OCI-LY3 (cell line): ENCODE measurements around the gene MRPL33.

Experiments used
- H2AFZ ChIP-seq: fragments of 200-600, 300-600 bp; shearing (Covaris generic); 2 replicates; pipeline ENCODE4 v1.6.0; 2014; ENCODE audit warnings: antibody characterized with exemption, low read depth, low read length
- H3K27ac ChIP-seq: fragments of 200-600, 300-600 bp; sonication (generic); 2 replicates; pipeline ENCODE4 v1.5.1; 2014; ENCODE audit warnings: mild to moderate bottlenecking, low read length, moderate library complexity, mixed read lengths
- H3K27me3 ChIP-seq: fragments of 200-600, 300-600 bp; sonication (generic); 2 replicates; pipeline ENCODE4 v1.6.1; 2014; ENCODE audit warnings: low read depth, low read length, mixed read lengths
- H3K36me3 ChIP-seq: fragments of 200-600, 300-600 bp; sonication (generic); replicated peaks from 2 replicates; pipeline ENCODE3; 2014; ENCODE audit warnings: low read depth, low read length, mixed read lengths
- H3K4me1 ChIP-seq: fragments of 300-600, 200-600 bp; sonication (generic); 2 replicates; pipeline ENCODE4 v1.6.1; 2014; ENCODE audit warnings: low read length, mixed read lengths
- H3K4me2 ChIP-seq: fragments of 200-600, 300-600 bp; sonication (generic); 2 replicates; pipeline ENCODE4 v1.6.1; 2014; ENCODE audit warnings: low read length, mixed read lengths
- H3K4me3 ChIP-seq: fragments of 300-600, 200-600 bp; sonication (generic); 2 replicates; pipeline ENCODE4 v1.5.1; 2014; ENCODE audit warnings: antibody characterized with exemption, mild to moderate bottlenecking, low read length, moderate library complexity
- H3K79me2 ChIP-seq: fragments of 300-600, 200-600 bp; shearing (Covaris generic); 2 replicates; pipeline ENCODE4 v1.6.1; 2014; ENCODE audit warnings: mild to moderate bottlenecking, low read length, mixed read lengths
- H3K9ac ChIP-seq: fragments of 300-600, 200-600 bp; shearing (Covaris generic); 2 replicates; pipeline ENCODE4 v1.6.0; 2014; ENCODE audit warnings: mild to moderate bottlenecking, low read length, moderate library complexity
- H3K9me3 ChIP-seq: fragments of 200-600, 300-600 bp; shearing (Covaris generic); 2 replicates; pipeline ENCODE4 v1.6.1; 2014; ENCODE audit warnings: low read length, mixed read lengths; ENCODE audit not compliant: insufficient read depth
- H4K20me1 ChIP-seq: fragments of 200-600, 300-600 bp; sonication (generic); 2 replicates; pipeline ENCODE4 v1.6.1; 2016; ENCODE audit warnings: low read length, mixed read lengths; ENCODE audit not compliant: insufficient read depth
- EZH2phosphoT487 ChIP-seq: fragments of 200-600 bp; shearing (Covaris generic); IDR thresholded peaks from 2 replicates; pipeline ENCODE4 v1.6.1; 2018; ENCODE audit warnings: antibody characterized with exemption, mixed run types, low read depth
- TF ChIP-seq, protein P1 (sequence below): fragments of 200-600, 300-600 bp; sonication (generic); IDR thresholded peaks from 2 replicates; pipeline ENCODE4 v1.5.1; 2014; ENCODE audit warnings: antibody characterized with exemption, low read length, low read depth

The MRPL33 gene

DNA sequence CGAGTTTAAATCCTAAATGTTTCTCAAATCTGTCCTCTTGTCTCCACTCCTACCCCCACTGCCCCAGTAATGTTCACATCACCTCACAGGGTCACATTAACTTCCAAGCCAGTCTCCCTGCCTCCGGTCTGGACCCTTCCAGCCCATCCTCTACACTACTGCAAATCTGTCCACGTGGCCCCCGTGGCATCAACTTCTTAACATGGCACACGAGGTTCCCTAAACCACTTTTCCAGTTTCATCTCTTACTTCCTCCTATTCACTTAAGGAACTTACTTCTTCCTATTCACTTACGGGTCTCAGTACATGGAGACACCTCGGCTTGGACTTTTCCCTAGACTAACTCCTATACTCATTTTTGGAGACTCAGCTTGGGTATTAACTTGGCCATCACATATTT lies 27.0 kb downstream of the MRPL33 start:
- no peaks in the 10 kb centered on the region for H3K4me1 ChIP-seq
- H3K79me2 ChIP-seq, result no peaks in the 10 kb centered on the region
- H3K36me3 ChIP-seq, result no peaks in the 10 kb centered on the region
- no peak overlapping the region for H3K4me3 ChIP-seq
- TF ChIP-seq, protein P1, sequence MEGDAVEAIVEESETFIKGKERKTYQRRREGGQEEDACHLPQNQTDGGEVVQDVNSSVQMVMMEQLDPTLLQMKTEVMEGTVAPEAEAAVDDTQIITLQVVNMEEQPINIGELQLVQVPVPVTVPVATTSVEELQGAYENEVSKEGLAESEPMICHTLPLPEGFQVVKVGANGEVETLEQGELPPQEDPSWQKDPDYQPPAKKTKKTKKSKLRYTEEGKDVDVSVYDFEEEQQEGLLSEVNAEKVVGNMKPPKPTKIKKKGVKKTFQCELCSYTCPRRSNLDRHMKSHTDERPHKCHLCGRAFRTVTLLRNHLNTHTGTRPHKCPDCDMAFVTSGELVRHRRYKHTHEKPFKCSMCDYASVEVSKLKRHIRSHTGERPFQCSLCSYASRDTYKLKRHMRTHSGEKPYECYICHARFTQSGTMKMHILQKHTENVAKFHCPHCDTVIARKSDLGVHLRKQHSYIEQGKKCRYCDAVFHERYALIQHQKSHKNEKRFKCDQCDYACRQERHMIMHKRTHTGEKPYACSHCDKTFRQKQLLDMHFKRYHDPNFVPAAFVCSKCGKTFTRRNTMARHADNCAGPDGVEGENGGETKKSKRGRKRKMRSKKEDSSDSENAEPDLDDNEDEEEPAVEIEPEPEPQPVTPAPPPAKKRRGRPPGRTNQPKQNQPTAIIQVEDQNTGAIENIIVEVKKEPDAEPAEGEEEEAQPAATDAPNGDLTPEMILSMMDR, result no peak
- TF ChIP-seq EZH2phosphoT487, result no peak
- no peak overlapping the region for H3K4me2 ChIP-seq
- no peaks in the 10 kb centered on the region for H3K27me3 ChIP-seq
- H3K27ac ChIP-seq, result no peak overlapping the region
- H3K9me3 ChIP-seq, result no peaks in the 10 kb centered on the region
- no peak overlapping the region for H2AFZ ChIP-seq
- no peak overlapping the region for H3K9ac ChIP-seq
- no peaks in the 10 kb centered on the region for H4K20me1 ChIP-seq

DNA sequence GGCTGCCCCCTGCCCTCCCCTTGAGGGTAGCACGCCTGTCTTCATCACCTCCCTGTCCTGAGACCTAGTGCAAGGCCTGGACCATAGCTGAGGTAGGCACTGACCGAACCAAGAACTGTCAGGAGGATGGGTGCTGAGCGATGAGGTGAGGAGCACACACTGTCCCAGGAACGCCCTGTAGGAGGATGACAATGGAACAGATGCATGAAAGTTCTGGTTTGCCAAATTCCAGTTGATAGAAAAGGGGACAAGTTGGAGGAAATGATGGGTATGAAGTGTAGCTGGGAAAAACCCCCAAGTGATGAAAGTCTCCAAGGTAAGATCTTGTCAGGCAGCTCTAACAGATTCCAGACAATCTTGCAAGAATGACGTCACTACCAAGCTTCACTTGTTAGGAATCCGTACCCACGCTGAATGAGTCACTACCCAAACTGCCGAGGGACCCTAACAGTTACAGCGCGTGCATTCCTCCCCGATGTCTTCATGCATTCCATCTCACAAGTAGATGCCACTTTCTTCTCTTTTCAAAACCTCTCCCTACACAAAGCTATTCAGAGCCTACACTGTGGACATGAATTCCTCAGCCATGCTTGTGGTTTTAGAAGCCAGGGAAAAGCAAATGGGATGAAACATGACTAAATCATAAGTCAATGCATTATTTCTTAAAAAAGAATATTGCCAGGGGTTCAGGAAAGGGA lies 27.6 kb downstream of the MRPL33 start:
- Histone ChIP-seq H3K27ac (no peak overlapping the region), H3K4me3 (no peak overlapping the region), H3K4me2 (no peak overlapping the region), H3K36me3 (no peaks in the 10 kb centered on the region), H3K4me1 (no peaks in the 10 kb centered on the region), H3K79me2 (no peaks in the 10 kb centered on the region), H4K20me1 (no peaks in the 10 kb centered on the region), H3K27me3 (no peaks in the 10 kb centered on the region), H2AFZ (no peak overlapping the region), H3K9me3 (no peaks in the 10 kb centered on the region), H3K9ac (no peak overlapping the region)
- TF ChIP-seq EZH2phosphoT487, result no peak
- TF ChIP-seq, protein P1, result no peak

DNA sequence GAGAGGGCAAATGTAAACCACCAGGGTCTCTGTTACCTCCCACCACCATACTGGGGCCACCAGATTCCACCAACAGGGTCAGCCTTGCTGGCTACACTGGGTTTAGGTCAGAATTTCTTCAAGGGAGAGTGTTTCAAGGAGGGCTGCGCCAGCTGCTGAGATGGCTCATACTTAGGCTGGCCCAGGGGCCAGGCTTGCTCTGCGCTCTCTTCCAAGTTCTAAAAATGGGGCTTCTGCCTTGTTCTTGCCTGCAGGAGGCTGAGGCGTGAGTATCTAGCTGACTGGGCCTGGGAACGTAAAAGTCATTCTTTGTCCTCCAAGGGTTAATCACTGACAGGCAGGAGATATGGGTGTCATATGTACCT lies 28.1 kb downstream of the MRPL33 start:
- Histone ChIP-seq H3K9ac (no peak overlapping the region), H4K20me1 (no peaks in the 10 kb centered on the region), H3K4me3 (no peak overlapping the region), H3K4me1 (no peaks in the 10 kb centered on the region), H2AFZ (no peak overlapping the region), H3K4me2 (no peak overlapping the region), H3K79me2 (no peaks in the 10 kb centered on the region), H3K9me3 (no peaks in the 10 kb centered on the region), H3K27ac (no peak overlapping the region), H3K27me3 (no peaks in the 10 kb centered on the region), H3K36me3 (no peaks in the 10 kb centered on the region)
- TF ChIP-seq, protein P1, result no peak
- TF ChIP-seq EZH2phosphoT487, result no peak

DNA sequence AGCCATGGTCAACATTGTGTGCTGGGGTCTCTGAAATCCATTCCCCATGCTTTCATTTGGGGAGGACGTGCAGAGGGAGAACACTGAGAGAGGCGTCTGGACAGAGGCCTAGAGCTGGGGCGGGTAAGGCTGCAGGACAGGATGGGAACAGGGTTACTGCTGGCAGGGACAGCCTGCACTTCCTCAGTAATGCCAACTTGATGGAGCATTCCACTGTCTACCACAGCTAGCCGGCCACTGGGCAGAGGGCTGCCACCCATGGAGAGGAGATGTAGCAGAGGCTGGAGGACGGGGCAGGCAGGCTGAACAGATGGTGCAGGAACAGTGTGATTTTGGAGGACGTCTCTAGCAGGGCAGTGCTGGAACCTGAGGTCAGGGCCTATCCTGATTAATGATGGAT lies 29.3 kb downstream of the MRPL33 start:
- Histone ChIP-seq H3K9ac (no peak overlapping the region), H4K20me1 (no peaks in the 10 kb centered on the region), H3K36me3 (no peaks in the 10 kb centered on the region), H3K27ac (no peak overlapping the region), H3K4me1 (no peaks in the 10 kb centered on the region), H3K4me2 (no peak overlapping the region), H3K27me3 (no peaks in the 10 kb centered on the region), H3K79me2 (no peaks in the 10 kb centered on the region), H2AFZ (no peak overlapping the region), H3K9me3 (no peaks in the 10 kb centered on the region), H3K4me3 (no peak overlapping the region)
- TF ChIP-seq, protein P1, result no peak
- TF ChIP-seq EZH2phosphoT487, result no peak
